ENCODE results near the gene TAS2R8.
"Not testable (repeated sequence)": the region's sequence is repeated elsewhere in the genome, so short reads cannot be mapped to it uniquely, and the experiment has no call there.

TAS2R8 gene, protein sequence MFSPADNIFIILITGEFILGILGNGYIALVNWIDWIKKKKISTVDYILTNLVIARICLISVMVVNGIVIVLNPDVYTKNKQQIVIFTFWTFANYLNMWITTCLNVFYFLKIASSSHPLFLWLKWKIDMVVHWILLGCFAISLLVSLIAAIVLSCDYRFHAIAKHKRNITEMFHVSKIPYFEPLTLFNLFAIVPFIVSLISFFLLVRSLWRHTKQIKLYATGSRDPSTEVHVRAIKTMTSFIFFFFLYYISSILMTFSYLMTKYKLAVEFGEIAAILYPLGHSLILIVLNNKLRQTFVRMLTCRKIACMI

DNA sequence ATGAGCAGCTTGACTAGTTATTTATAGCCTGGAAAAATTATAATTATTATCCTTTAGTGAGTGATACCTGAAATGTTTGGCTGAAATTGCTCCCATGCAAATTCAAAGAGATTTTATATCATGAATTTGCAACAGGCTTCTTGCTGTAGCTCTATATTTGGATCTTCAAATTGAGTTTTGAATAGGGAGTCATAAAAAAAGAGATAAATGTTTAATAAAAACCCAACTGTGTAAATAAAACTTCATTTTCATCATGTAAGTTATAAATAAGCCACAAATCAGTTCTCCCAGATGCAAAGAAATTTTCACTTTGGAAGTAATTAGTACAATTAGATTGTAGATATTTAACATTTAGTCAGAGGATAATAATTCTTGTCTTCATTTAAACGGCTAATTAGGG is at the start of gene TAS2R8:
Gene TAS2R8, minus strand, starts transcription at position 101 of the 400 bp plus-strand sequence. CDS start 306 bp downstream, outside the sequence.
- no peak for DNase-seq

DNA sequence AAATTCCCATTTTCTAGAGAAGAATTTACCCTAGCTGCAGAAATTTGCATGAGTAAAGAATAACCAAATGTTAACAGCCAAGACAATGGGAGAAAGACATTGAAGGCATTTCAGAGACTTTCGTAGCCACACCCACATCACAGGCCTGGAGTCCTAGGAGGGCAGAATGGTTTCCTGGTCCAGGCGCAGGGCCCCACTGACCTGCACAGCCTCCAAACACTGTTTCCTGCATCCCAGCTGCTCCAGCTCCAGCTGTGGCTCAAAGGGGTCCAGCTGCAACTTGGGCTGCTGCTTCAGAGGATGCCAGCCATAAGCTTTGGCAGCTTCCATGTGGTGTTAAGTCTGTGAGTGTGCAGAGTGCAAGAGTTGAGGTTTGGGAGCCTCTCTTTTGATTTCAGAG is 48.7 kb upstream of the TAS2R8 start:
- DNase-seq = no peak

DNA sequence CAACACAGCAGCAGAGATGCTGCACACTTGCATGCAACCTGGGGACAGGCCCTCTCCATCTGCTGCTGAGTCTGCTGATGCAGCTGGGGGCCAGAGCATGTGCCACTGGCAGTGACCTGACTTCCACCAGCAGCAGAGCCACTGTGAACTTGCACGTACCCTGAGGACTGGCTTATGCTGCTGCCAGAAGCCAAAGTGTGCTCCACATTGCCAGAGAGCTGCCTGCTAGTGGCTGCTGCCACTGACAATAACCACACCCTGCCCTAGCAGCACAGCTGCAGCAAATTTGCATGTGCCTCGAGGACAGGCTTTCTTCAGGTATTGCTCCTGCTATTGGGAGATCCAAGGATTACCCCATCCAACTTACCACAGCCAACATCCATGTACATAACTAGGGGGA is 46.7 kb upstream of the TAS2R8 start:
- DNase-seq = no peak

DNA sequence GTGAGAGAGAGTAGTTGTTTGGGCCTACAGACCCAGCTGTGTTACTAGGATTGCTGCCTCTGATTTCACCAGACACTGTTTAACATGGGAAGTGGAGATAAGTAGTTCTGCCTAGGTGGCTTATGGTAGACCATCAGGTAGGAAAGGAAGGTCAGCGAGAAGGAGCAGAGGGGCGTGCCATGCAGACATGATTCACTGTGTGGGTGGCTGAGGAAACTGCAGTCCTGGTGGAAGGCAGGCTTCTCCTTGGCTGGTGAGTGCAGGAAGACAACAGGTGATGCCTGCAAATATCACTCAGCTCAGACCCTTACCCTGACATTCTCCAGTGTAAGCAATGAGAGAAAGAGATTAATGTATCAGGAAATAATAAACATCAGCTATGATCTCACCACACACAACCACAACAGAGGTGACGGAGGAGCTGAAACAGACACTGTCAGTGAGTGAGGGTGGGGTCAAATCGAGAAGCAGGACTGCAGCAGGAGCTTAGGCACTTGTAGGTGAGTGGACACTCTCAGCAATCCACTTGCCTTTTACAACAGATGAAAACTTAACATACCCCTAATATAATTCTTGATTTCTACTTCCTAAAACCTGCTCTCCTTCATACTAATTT is 44.3 kb upstream of the TAS2R8 start:
- no peak for DNase-seq

DNA sequence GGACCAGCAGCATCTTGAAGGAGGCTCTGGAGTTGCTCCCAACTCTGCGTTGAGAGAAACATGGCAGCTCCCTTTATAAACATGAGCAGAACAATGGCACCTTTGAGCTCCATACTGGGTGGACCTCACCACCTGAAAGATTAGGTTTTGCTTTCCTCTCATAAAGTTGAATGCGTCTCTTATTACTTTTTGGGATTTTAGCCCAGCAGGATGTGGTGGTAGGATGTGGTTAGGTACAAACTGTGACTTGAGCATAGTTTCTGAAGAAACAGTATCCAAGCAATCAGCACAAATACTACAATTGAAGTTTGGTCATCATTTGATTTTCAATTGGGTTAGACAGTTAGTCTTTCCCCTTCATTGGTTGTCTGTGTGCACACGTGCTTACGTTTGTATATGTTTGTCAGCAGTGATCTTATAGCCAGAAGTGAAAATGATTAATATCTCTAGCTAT is 42.4 kb upstream of the TAS2R8 start, which contains the start of gene PRR4:
Gene PRR4, minus strand, starts transcription at position 51 of the 454 bp plus-strand sequence. Its CDS starts 38 bp downstream, at position 13.
- no peak for DNase-seq

DNA sequence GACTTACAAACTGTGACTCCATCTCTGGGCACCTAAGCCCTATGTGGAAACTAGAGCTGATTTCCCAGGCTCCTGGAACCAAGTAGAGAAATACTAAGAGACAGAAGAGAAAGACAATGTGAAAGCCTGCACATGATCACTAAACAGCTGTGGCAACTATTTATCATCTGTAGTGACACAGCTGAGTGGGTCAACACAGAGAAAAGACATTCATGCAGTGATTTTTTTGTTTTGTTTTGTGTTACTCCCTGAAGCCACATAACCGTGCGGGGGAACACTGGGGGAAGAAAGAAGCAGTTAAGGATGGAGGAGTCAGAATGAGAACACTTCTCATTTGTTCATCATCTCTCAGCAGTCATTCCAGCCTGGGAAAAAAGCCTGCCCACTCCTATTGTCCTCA is 40.7 kb upstream of the TAS2R8 start:
- DNase-seq = no peak

DNA sequence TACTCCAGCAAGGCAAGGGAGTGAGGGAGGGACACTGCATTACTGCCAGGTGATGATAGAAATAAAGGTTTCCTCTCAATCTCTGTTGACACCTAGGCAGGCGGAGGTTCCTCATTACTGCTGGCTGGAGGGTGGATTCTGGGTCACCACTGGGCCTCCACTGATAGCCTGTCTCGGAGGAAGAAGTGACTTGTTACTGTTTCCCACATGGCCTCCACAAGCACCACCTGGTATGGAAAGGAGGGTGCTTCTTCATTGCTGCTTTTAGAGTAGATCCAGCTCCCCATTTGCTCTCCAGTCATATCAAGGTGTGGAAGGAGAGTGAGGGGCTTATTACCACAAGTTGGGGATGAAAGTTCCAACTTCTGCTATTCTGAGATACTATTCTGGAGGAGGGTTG is 35.8 kb upstream of the TAS2R8 start:
- DNase-seq = no peak

DNA sequence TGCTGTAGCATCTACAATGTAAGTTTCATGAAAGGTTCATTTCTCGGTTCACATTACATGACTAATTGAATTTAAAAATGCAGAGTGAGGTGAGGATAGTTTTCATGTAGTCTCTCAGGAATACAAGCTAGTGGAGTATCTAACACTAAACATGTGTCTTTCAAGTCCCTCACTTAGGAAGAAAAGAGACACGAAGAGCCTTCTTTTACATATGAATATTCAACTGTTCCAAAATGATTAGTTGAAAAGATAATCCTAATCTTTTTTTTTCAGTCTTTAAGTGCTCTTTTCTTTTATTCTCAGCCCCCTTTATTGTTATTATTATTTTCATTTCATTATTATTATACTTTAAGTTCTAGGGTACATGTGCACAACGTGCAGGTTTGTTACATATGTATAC is 31.4 kb upstream of the TAS2R8 start:
- no peak for DNase-seq

DNA sequence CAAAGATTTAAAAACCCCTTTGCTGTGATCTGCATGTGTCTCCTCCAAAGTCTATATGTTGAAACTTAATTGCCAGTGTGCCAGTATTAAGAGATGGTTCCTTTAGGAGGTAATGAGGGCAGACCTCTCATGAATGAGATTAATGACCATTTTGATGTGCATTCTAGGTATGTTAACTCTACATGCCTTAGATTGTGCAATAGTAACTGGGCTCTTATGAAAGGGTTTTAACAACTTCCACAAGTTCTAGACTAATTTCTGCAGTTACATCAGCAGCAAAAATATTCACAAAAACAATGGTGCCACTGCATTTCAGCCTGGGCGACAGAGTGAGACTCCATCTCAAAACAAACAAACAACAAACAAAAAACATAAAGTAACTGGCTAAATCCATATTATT is 22.9 kb upstream of the TAS2R8 start:
- no peak for DNase-seq

DNA sequence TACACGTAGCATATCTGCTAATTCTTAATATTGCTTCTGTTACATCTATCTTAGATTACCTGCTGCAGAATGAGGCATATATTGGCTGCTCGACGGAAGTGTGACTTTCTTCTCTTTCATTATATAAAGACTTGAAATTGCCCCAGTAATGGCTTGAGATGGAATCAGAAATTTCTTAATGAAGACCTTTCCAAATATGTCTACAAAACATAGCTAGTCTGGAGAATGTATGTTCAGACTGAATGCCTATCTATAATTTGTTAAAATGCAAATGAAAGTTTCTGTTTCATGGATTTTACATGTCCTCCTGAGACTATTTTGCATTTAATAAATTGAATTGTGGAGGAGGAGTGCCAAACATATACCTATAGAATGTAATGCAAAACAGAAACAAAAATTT is 19.2 kb upstream of the TAS2R8 start, which contains the start of gene TAS2R10:
Gene TAS2R10, minus strand, starts transcription at position 101 of the 400 bp plus-strand sequence. Its CDS starts 89 bp downstream, at position 12.
- no peak for DNase-seq

DNA sequence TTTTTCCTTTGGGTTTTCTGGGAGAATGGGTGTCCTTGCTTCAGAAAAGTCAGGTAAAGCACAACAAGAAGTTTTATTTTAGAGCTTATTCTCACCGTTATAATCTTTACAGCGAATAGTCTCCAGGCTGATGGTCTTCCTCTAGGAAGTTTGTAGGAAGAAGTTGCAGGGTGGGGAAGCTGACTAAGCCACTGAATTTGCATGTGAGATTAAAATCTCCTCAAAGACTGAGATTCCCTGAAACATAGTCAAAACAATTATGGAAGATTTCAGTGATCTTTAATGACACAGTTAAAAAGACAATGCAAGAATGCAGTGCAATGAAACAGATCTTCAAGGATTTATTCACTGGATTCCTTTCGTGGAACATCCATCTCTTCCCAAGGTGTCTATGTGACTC is 17.9 kb upstream of the TAS2R8 start:
- no peak for DNase-seq

DNA sequence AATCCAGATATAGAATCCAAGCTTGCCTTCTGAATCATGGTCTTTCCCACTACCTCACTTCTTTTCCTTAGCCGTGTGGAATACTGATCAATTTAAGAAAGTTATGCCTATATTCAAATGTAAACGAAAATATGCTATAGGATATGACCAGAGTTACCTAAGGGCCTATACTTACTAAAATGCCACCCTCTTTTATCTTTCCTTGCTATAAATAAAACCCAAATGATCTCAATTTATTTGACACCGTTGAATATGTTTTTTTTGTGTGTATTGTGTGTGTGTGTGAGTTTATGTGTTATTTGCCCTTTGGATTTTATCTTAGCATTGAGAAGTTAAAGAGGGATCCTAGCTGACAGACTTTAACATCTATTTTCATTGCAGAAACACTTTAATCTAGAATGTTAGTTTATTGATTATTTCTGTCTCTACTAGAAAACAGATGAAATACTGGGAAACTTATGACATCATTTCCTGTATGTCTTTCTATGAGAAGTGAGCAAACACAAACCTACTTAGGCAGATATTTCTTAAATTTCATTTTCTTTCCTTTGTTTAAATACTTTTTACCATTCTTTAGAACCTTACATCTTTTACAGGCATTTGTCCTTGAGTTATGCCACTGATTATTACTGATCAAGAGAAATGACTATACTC is 4.9 kb upstream of the TAS2R8 start:
- DNase-seq = no peak

DNA sequence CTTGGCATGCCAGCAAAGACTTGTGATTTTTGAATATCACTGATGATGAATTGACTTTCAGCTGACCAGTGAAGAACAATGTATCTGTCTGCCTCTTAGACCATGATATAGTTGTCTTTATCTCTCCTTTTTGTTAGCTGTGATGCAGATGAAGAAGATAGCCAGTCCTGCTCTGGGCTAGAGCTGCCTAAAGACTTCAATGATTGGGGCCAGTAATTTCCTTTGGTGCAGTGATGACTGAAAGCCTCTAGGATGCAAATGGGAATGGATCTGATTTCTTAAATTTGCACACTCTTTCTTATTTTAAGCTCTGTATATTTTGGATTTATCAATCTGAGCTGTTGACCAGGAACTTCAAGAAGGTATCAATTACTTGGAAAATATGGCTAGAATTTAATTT is 3.0 kb upstream of the TAS2R8 start, which contains the start of gene TAS2R9:
Gene TAS2R9, minus strand, starts transcription at position 101 of the 400 bp plus-strand sequence. Its CDS starts 93 bp downstream, at position 8.
- DNase-seq = no peak

DNA sequence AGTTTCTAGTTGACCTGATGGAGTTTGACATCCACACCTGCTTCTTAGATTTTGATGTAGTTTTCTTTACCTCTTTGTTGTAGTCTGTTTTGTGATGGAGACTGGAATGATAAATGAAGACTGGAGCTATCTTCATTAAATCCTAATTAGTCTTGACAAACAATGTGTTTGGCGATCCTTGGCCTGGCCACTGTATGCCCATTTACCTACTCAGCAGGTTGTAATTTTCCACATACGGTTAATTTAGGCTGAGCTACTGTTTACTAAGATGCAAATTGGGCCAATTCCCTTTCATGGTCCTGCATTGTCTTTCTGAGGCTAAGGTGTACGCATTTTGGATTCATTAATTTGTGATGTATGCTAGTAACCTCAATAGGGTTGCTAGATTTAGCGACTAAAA is 4.5 kb downstream of the TAS2R8 start, which contains the start of gene TAS2R7:
Gene TAS2R7, minus strand, starts transcription at position 41 of the 400 bp plus-strand sequence. CDS start 57 bp downstream, outside the sequence.
- no peak for DNase-seq

DNA sequence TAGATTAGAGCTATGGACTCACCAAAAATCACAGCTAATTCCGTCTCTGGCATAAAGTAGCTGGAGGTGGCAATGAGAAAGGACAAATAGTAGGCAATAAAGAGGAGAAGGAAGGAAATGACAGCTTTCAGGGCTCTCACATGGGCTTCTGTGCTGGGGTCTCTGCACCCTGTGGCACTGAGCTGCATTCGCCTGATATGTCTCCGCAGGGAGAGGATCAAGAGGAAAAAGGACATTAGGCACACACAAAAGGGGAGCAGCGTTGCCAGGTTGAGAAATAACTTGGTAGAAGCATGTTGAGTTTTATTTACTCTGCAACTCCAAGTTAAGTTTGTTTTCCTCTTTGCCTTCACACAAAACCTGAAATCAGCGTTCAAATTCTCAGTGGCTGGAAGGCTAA is 5.3 kb downstream of the TAS2R8 start:
- DNase-seq = no peak

DNA sequence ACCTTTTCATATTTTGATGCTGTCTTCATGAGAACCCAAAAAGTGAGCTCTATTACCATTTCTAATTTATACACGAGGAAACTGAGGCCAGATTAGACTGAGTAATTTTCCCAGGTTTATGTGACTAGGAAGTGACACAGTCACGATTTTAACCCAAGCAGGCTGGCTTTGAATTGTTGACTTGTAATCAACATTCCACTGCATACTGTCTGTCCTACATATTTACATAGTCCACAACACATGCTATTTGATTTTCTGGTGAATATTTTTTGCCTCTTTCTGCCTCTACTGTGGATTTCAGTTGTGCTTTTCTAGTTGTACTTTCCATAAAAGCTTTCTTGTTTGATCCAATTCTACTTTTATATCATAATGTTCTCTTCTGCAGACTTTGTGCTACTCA is 12.9 kb downstream of the TAS2R8 start:
- no peak for DNase-seq

DNA sequence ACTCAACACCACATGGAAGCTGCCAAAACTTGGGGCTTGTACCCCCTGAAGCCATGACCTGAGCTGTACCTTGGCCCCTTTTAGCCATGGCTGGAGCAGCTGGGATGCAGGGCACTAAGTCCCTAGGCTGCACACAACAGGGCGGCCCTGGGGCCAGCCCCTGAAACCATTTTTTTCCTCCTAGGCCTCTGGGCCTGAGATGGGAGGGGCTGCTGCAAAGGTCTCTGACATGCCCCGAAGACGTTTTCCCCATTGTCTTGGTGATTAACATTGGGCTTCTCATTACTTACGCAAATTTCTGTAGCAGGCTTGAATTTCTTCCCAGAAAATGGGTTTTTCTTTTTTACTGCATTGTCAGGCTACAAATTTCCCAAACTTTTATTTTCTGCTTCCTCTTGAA is 15.3 kb downstream of the TAS2R8 start:
- DNase-seq = not testable (repeated sequence)

DNA sequence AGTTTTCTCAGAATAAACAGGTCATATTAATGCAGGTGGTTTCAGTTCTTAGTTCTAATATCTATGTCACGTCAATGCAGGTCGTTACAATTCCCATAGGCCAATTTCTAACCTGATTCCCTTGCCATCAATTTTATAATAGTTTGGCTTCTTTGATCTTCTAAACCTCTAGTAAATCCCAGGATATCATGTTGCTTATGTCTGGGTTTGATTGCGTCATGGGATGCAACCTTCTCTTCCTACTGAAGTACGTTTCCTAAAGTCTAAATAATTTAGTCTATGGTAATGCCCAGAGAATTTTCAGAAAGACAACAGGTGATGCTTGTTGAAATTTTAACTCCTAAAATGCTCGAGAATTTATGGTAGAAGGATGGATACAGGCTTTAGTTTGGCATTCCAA is 23.8 kb downstream of the TAS2R8 start:
- no peak for DNase-seq

DNA sequence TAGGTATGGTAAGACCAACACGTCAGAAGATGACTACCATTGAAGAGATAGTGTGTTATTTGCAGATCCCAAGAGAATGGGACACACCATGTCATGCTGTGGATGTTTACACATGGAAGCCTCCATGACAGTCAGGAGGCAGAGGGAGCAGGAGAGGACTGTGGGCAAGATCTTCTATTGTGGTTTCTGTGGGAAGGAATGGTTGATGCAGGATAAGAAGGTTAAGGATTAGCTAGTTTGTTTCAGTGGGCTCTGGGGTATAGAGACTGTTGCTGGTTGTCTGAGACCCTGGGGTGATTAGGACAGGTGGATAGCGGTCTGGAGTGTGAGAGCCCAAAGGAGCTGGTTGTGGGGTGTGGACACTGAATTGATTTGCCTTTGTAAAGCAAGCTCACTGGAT is 28.0 kb downstream of the TAS2R8 start:
- no peak for DNase-seq

DNA sequence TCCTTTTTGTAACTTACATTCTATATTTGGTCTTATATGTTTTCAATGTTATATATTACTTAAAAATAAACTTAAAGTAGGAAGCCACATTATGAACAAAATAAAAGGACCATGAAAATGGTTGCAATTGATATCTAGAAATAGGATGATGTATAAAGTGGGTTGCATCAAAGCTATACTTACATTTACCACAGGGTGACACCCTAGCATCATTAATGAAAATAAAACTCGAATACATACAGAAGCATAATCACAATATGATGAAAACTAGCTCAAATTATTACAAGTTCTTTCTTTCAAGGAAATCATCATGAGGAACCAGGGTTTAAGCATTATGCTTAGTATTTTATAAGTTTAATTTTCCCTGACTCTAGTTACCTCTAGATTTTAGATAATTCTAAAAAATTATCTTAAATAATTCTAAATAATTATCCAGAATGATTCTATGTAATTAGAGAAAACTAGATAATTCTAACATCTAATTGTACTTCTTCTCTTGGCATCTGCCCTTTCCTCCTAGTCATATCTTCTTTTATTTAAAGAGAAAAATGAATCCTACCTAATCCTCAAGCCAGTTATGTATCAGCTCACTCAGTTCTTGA is 35.9 kb downstream of the TAS2R8 start:
- DNase-seq = no peak

DNA sequence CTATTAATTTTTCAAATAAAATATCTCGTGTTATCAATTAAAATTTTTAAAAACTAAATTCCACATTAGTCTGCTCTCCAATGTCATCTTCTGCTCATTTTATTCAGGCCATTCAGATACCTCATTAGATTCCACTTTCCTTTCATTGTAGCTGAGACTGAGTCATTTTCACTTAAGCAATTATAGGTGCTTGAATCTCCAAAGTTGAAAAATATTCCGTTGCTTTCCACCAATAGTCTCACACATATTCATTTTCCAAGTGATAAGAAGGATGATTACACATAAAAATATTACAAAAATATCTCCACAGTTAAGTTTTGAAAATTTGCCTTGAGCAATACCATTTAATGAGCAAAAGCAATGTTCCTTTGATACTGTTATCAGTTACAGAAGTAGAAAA is 47.4 kb downstream of the TAS2R8 start:
- no peak for DNase-seq

DNA sequence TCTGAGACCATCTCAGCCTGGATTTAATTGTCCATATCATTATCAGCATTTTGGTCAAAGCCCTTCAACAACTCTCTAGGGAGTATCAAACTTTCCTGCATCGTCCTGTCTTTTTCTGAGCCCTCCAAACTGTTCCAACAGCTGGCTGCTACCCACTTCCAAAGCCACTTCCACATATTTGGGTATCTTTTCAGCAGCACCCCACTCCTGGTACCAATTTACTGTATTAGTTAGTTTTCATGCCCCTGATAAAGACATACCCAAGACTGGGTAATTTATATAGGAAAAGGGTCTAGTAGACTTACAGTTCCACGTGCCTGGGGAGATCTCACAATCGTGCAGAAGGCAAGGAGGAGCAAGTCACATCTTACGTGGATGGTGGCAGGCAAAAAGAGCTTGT is 50.9 kb downstream of the TAS2R8 start:
- DNase-seq = no peak
